NCI-H345 (cell line): Measurements from ENCODE around the gene ARHGAP24.
A peak's percentile ranks its signal among the peaks of the same experiment; 100 is the strongest.
"Not testable (repeated sequence)": the region's sequence is repeated elsewhere in the genome, so short reads cannot be mapped to it uniquely, and the experiment has no call there.

ENCODE experiments used
- DNase-seq: peaks from one replicate; lab custom pipeline; 2025; lab: John Stamatoyannopoulos, UW

The ARHGAP24 gene

GRCh38 chr4:85861064-85861765, 386.3 kb downstream of the ARHGAP24 start:
- DNase-seq: peak; percentile 62

- peak; percentile 2 for DNase-seq
Observed at GRCh38 chr4:85862896-85863295, 387.9 kb downstream of the ARHGAP24 start.

- DNase-seq: no peak
Observed at GRCh38 chr4:85864259-85865205, 389.6 kb downstream of the ARHGAP24 start.

DNA sequence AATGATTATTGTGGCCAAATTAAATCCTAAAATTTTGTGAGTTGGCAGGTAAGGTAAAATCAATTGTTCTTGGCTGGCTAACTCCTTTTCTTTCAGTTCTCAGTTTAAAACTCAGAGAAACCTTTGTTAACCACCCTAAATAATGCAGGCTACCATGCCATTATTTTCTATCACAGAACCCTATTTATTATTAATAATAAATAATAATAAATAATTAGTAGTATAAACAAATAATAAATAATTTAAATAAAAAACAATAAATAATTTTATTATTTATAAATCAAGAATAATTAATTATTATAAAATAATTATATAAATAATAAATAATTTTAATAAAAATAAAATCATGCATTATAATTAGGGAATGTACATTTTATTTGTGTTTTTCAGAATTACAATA, 390.3 kb downstream of the ARHGAP24 start:
- DNase-seq: no peak

- DNase-seq: no peak
Observed at GRCh38 chr4:85866508-85866907, 391.6 kb downstream of the ARHGAP24 start.

GRCh38 chr4:85867271-85867670, 392.3 kb downstream of the ARHGAP24 start:
- DNase-seq: no peak

DNA sequence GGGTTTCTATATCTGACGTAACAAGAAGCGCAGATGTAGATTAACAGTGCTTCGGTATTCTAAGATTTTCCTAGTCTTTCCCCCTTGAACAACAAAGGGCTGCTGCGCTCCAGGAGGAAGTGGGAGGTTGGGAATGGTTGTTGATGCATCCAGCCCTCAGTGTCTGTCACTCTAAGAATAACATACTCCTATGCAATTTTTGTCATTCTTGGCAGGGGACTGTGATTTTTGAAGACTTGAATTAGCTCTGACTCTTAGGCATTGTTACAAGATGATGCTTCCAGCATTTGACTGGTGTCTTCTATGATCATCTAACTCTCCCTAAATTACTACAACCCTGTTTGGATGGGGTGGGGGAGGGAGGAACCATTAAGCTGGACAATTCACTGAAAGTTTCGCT, 394.2 kb downstream of the ARHGAP24 start:
- no peak for DNase-seq

DNA sequence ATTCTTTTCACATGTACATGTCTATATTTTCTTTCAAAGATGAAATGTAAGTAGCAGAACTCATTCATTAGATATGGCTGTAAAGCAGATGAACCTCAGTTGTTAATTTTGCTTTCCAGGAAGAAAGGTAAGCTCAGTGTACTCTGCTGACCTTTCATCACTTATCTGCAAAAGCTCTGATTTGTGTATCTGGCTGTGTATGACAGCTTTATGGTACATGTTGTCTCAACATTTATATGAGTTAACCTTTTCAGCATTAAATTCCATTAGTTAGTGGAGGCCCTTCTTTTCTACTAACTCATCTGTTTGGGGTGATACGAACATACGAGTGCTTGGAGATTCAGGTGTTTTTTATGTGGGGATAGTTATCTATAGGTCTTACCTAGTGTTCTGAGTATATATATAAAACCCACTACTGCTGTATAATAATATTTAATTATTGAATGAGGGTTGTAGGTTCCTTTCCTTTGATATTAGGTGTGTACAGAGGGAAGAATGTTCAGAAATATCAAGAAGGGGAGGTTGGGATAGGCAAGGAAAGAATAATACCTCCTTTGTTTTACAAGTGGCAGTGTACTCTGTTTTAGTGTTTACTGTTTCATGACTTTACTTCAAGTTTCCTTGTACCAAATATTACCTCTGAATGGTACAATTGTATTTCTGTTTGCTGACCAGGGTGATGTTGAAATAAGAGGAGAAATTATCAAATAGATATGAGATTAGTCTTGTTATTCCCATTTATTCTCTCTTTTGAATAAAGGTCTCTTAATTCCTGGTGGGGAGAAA, 395.5 kb downstream of the ARHGAP24 start:
- DNase-seq: no peak

DNA sequence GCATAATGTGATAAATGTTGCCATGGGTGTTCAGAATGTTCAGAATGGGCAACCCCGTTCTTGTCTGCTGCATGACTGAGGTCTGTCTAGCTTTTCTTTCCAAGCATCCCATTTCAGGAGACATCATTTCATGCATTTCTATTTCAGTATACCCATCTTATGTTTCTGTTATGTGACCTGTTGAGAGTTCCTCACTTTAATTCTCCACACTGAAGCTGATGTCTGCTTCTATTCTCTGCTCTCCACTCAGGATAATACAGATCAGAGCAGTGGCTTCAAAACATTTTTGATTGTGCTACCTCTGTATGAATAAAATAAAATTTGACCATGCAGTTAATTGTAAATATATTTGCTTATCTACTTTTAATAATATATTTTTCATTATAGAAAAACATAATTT, 398.6 kb downstream of the ARHGAP24 start:
- DNase-seq: no peak

- DNase-seq: no peak
Observed at GRCh38 chr4:85879518-85879917, 404.6 kb downstream of the ARHGAP24 start.

- no peak for DNase-seq
Observed at GRCh38 chr4:85883180-85883579, 408.2 kb downstream of the ARHGAP24 start.

DNA sequence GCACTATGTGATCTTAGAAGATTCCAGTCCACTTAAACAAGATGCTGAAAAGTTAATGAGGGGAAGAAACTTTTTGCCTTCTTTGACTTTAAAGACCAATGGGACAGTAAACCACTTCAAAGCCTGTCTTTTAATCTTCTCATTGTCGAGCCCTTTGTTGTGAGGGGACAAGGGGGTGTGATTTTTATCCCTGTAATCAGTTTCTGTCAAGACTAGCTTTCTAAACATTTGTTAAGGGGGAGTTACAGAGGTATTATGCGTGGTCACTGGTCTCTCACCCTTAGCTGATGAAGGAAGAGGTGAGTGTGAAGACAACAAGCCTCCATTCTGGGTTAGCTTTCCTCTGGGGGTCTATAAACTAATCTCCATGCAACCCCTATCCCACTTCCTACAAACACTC, 409.3 kb downstream of the ARHGAP24 start:
- DNase-seq: no peak

DNA sequence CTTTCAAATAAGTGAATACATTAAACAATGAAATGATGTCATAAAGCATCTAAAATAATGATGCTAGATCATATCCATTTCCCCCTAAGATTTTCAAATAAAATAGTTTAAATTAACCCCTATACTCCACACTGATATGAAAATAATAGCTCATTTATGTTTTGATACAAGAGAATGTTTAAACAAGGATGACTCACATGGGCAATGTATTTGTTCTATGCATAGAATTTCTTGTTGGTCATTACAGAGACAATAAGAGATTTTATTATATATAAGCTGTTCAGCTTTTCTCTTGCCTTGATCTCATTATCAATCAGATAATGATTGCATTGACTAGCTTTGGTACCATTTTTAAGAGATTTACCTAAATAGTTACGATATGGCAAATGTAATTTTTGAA, 411.7 kb downstream of the ARHGAP24 start:
- no peak for DNase-seq

- DNase-seq: no peak
Observed at GRCh38 chr4:85889314-85889713, 414.4 kb downstream of the ARHGAP24 start.

GRCh38 chr4:85895755-85896154, 420.8 kb downstream of the ARHGAP24 start:
- DNase-seq: no peak

DNA sequence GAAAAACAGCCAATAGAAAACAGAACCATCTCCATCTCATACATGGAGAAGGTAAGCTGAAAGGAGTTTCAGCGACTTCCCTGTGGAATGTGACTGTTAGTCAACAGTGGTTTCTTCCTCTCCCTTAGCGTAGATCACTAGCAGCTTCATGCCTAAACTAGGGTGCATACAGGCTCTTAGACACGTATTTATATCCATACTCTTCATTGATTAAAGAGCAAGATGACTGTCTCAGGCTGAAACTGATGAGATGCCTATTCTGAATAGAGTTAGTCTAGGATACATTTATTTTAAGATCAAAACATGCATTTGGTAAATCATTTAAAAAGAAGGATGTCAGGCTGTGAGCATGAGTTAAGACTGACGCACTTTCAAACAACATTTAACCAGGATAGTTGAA, 423.3 kb downstream of the ARHGAP24 start:
- no peak for DNase-seq

DNA sequence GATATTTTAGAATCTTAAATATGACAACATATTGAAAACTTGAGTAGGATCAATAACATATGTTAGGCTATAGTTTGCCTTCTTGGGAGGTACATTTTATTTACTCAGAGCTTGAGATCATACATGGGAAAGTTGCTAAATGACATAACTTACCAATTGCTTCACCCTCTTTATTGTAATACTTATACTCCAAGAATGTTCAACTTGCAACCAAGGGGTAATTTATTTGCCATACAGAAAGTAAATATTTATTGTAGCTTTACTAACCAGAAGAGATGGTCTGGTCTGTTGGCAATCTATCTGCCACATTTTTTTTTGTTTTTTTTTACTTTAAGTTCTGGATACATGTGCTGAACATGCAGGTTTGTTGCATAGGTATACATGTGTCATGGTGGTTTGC, 426.6 kb downstream of the ARHGAP24 start:
- no peak for DNase-seq

DNA sequence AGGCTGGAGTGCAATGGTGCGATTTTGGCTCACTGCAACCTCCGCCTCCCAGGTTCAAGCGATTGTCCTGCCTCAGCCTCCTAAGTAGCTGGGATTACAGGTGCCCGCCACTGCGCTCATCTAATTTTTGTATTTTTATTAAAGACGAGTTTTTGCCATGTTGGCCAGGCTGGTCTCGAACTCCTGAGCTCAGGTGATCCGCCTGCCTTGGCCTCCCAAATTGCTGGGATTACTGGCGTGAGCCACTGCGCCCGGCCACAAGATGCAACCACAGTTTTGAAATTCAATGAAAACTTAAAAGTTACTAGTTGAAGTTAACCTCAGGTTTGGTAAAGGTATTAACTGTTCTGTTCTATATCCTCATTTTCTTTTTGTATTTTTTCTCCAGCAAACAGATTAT, 427.7 kb downstream of the ARHGAP24 start:
- DNase-seq: not testable (repeated sequence)

DNA sequence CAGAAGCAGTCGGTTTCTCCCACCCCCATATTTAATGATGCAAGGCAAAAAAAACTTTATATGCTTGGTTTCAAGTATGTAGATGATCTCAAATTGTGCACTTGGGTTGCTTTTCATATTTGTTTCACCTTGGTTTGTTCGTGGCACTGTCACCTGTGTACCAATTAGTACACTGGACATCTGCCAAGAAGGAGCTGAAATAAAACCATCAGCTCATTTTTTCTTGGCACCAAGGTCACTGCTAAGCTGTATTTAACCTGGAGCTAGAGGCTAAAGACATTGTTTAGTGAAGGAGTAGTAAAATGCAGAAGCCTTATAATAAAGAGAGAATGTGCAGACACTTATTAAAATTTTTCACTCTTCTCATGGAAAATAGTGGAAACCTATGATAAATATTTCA, 430.8 kb downstream of the ARHGAP24 start:
- DNase-seq: peak; percentile 6

- no peak for DNase-seq
Observed at GRCh38 chr4:85907001-85907400, 432.1 kb downstream of the ARHGAP24 start.

GRCh38 chr4:85909851-85910250, 434.9 kb downstream of the ARHGAP24 start:
- no peak for DNase-seq

- no peak for DNase-seq
Observed at GRCh38 chr4:85910985-85911384, 436.0 kb downstream of the ARHGAP24 start.
